Calu3 (cell line): Measurements from ENCODE around the gene ATG16L2. TPM values are rescaled to one million over a fixed set of nuclear protein-coding genes. Genes with fewer than 3 reads are reported as not detected.

Source experiments
- BruUV-seq: library from RNA; stranded (reverse); fragments of 400-500 nt; replicated peaks from 2 replicates; lab custom pipeline; 2021; lab: Mats Ljungman, UMichigan
- CTCF ChIA-PET: fragments of 300-600 bp; sonication (Branson Sonifier 250); formaldehyde crosslinking; loops from one replicate; lab custom pipeline; 2022; ENCODE audit warnings: antibody characterized with exemption; lab: Charles Lee
- DNase-seq: peaks from one replicate; pipeline ENCODE4 v3.0.0; 2022
- H3K27ac Mint-ChIP-seq: one replicate; pipeline ENCODE4 v1.8.0; 2022; ENCODE audit warnings: mixed read lengths; ENCODE audit not compliant: unreplicated experiment
- H3K27me3 Mint-ChIP-seq: one replicate; pipeline ENCODE4 v1.8.0; 2022; ENCODE audit warnings: mixed read lengths; ENCODE audit not compliant: unreplicated experiment
- H3K36me3 Mint-ChIP-seq: one replicate; pipeline ENCODE4 v1.8.0; 2022; ENCODE audit warnings: mild to moderate bottlenecking, moderate library complexity, mixed read lengths; ENCODE audit not compliant: insufficient read depth, unreplicated experiment
- H3K4me1 Mint-ChIP-seq: one replicate; pipeline ENCODE4 v1.8.0; 2022; ENCODE audit warnings: mild to moderate bottlenecking, low read depth, mixed read lengths; ENCODE audit not compliant: unreplicated experiment
- H3K4me3 Mint-ChIP-seq: one replicate; pipeline ENCODE4 v1.8.0; 2022; ENCODE audit warnings: mild to moderate bottlenecking, low read depth, moderate library complexity, mixed read lengths; ENCODE audit not compliant: unreplicated experiment
- H3K9me3 Mint-ChIP-seq: one replicate; pipeline ENCODE4 v1.8.0; 2022; ENCODE audit warnings: low read depth, mixed read lengths; ENCODE audit not compliant: unreplicated experiment
- CTCF ChIP-seq: fragments of 200-600 bp; IDR thresholded peaks from one replicate; pipeline ENCODE4 v1.8.0; 2022; ENCODE audit warnings: antibody characterized with exemption; ENCODE audit not compliant: unreplicated experiment
- intact Hi-C: fragments of 100-400 bp; cut with micrococcal nuclease; formaldehyde crosslinking; loops from one replicate; pipeline ENCODE4 v1.10.0; 2022; ENCODE audit not compliant: unreplicated experiment
- total RNA-seq: library from RNA; stranded (reverse); gene quantifications from 2 replicates; pipeline ENCODE4 v1.2.3, GENCODE V29; 2022

ATG16L2 gene
- total RNA-seq, 1 experiment from 2014 or later: 28.7 TPM

- H3K27ac Mint-ChIP-seq: no peak overlapping the region
- intact Hi-C loops: no loop called here
- CTCF ChIA-PET: interaction anchor here (1.1 to 3.5 kb wide), 3 partner anchors 13 to 57 kb away, joined by 4 to 15 read pairs (median 8); partner anchors contain the start of gene STARD10
These were observed 33.7 kb upstream of the ATG16L2 start for GRCh38 chr11:72780296-72781062.

DNA sequence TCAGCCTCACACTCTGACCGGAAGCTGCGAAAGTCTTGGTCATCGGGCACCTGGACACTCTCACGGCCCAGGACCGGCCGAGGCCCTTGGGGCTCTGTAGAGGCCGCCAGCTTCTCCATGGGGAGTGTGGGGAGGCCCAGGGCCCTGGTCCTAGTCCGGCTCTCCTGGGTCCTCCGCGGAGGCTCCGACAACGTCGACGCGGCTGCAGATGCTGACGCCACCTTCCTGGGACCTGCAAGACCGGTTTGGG lies 33.2 kb upstream of the ATG16L2 start:
- Mint-ChIP-seq H3K27ac (no peak overlapping the region), H3K9me3 (no peaks in the 10 kb centered on the region), H3K4me3 (peak overlapping the region; percentile 82), H3K27me3 (no peaks in the 10 kb centered on the region), H3K36me3 (peaks cover 33% of the 10 kb centered on the region), H3K4me1 (peaks cover 30% of the 10 kb centered on the region)
- TF ChIP-seq CTCF: no peak
- peak; percentile 75 for DNase-seq
- BruUV-seq: no TSS peak
- CTCF ChIA-PET: interaction anchor here (1.1 to 3.5 kb wide), 3 partner anchors 12 to 58 kb away, joined by 4 to 15 read pairs (median 8); partner anchors contain the start of gene STARD10
- intact Hi-C loops: no loop called here

More at GRCh38 chr11:72780296-72781062, 33.7 kb upstream of the ATG16L2 start:
- peaks cover 30% of the 10 kb centered on the region for H3K4me1 Mint-ChIP-seq
- no peak for TF ChIP-seq CTCF
- H3K4me3 Mint-ChIP-seq: peak overlapping the region; percentile 82
- no peaks in the 10 kb centered on the region for H3K9me3 Mint-ChIP-seq
- BruUV-seq: no TSS peak
- no peak for DNase-seq
- peaks cover 33% of the 10 kb centered on the region for H3K36me3 Mint-ChIP-seq
- no peaks in the 10 kb centered on the region for H3K27me3 Mint-ChIP-seq

GRCh38 chr11:72781313-72782080 lies 32.7 kb upstream of the ATG16L2 start:
- Mint-ChIP-seq H3K27ac (peak overlapping the region; percentile 56), H3K4me1 (peaks cover 30% of the 10 kb centered on the region), H3K4me3 (peak overlapping the region; percentile 82), H3K36me3 (peaks cover 33% of the 10 kb centered on the region), H3K27me3 (no peaks in the 10 kb centered on the region), H3K9me3 (no peaks in the 10 kb centered on the region)
- intact Hi-C loops: no loop called here
- peak; percentile 41 for DNase-seq
- BruUV-seq: no TSS peak
- CTCF ChIA-PET: interaction anchor here (1.1 to 3.5 kb wide), 3 partner anchors 12 to 58 kb away, joined by 4 to 15 read pairs (median 8); partner anchors contain the start of gene STARD10
- TF ChIP-seq CTCF: no peak

GRCh38 chr11:72782081-72782920 lies 31.9 kb upstream of the ATG16L2 start:
- CTCF ChIA-PET: interaction anchor here (0.6 to 3.5 kb wide), 4 partner anchors 11 to 59 kb away, joined by 3 to 15 read pairs (median 4); partner anchors contain the start of gene STARD10
- peak overlapping the region; percentile 56 for H3K27ac Mint-ChIP-seq
- peaks cover 33% of the 10 kb centered on the region for H3K36me3 Mint-ChIP-seq
- no peak for TF ChIP-seq CTCF
- no peaks in the 10 kb centered on the region for H3K9me3 Mint-ChIP-seq
- intact Hi-C loops: no loop called here
- H3K27me3 Mint-ChIP-seq: no peaks in the 10 kb centered on the region
- DNase-seq: peak; percentile 26
- H3K4me1 Mint-ChIP-seq: peaks cover 30% of the 10 kb centered on the region
- BruUV-seq: TSS peak; percentile 65
- peak overlapping the region; percentile 82 for H3K4me3 Mint-ChIP-seq
